Fibroblast of pulmonary artery (primary cell): ENCODE results near the gene ZNF175.

Experiments
- DNase-seq: peaks from one replicate; pipeline ENCODE4 v3.0.0-alpha.2; 2010; ENCODE audit warnings: low read depth
- H3K4me3 ChIP-seq: replicated peaks from 2 replicates; pipeline ENCODE4 v1.5.1; 2011; ENCODE audit warnings: low read depth, mild to moderate bottlenecking, control low read depth, low read length, moderate library complexity
- CTCF ChIP-seq: IDR thresholded peaks from 2 replicates; pipeline ENCODE4 v1.5.1; 2011; ENCODE audit warnings: mild to moderate bottlenecking, control low read depth, low read length, inconsistent platforms; ENCODE audit errors: missing control alignments

The ZNF175 gene

GRCh38 chr19:51564791-51565190 lies 6.3 kb upstream of the ZNF175 start:
- no peak for DNase-seq
- H3K4me3 ChIP-seq: no peak overlapping the region
- TF ChIP-seq CTCF: no peak

GRCh38 chr19:51565583-51565982 lies 5.5 kb upstream of the ZNF175 start:
- no peak for TF ChIP-seq CTCF
- no peak overlapping the region for H3K4me3 ChIP-seq
- DNase-seq: no peak

GRCh38 chr19:51566489-51567100 lies 4.5 kb upstream of the ZNF175 start:
- DNase-seq: no peak
- H3K4me3 ChIP-seq: no peak overlapping the region
- TF ChIP-seq CTCF: no peak

- DNase-seq: no peak
- no peak overlapping the region for H3K4me3 ChIP-seq
- TF ChIP-seq CTCF: no peak
Observed at GRCh38 chr19:51567583-51567982, 3.5 kb upstream of the ZNF175 start.

- TF ChIP-seq CTCF: no peak
- no peak for DNase-seq
- H3K4me3 ChIP-seq: no peak overlapping the region
Observed at GRCh38 chr19:51568456-51568855, 2.6 kb upstream of the ZNF175 start.

GRCh38 chr19:51571599-51571998 lies 516 bp downstream of the ZNF175 start:
- TF ChIP-seq CTCF: no peak
- DNase-seq: no peak

GRCh38 chr19:51572410-51572809 lies 1.3 kb downstream of the ZNF175 start:
- peak overlapping the region; percentile 81 for H3K4me3 ChIP-seq
- TF ChIP-seq CTCF: no peak
- no peak for DNase-seq

More at GRCh38 chr19:51571599-51571998, 516 bp downstream of the ZNF175 start:
- H3K4me3 ChIP-seq: peak overlapping the region; percentile 81
